ENCODE results near the gene MZB1. TPM values are rescaled to one million over a fixed set of nuclear protein-coding genes. Genes with fewer than 3 reads are reported as not detected.

MZB1 gene
- total and polyA plus RNA-seq, 2 of the 13 experiments (the other 11 are each of a cell fraction or from before 2014, with no cell fraction given): 0.31 to 0.40 TPM

GRCh38 chr5:139341689-139342422 is 47.9 kb downstream of the MZB1 start, which contains the start of gene PAIP2 (continued):
- no peak for TF ChIP-seq ZNF136 (CRISPR knock-in tag; IDR thresholded peaks at IDR 0.05; ENCODE audit: low read depth)
- TF ChIP-seq IRF2 (CRISPR knock-in tag; IDR thresholded peaks at IDR 0.05): peak; percentile 80
- TF ChIP-seq ZNF788 (CRISPR knock-in tag; IDR thresholded peaks at IDR 0.05; ENCODE audit: borderline replicate concordance): peak; percentile 39; the same call in 1 of the 2 replicates
- TF ChIP-seq ZNF354B (CRISPR knock-in tag; IDR thresholded peaks at IDR 0.05): no peak
- peak; percentile 79 for TF ChIP-seq TMF1 (CRISPR knock-in tag; IDR thresholded peaks at IDR 0.05; ENCODE audit: low read depth)
- TF ChIP-seq NCOA5 (CRISPR knock-in tag; IDR thresholded peaks at IDR 0.05): no peak
- TF ChIP-seq ZBTB43 (CRISPR knock-in tag; conservative IDR thresholded peaks at IDR 0.05): no peak; the same call in 1 of the 2 replicates
- peak; percentile 70; the same call in 1 of the 2 replicates for TF ChIP-seq AHDC1 (CRISPR knock-in tag; IDR thresholded peaks at IDR 0.05; ENCODE audit: borderline replicate concordance)
- TF ChIP-seq SIX4 (CRISPR knock-in tag; IDR thresholded peaks at IDR 0.05): no peak
- peak; percentile 95 for TF ChIP-seq MXD1 (CRISPR knock-in tag; IDR thresholded peaks at IDR 0.05)
- no peak for TF ChIP-seq MZF1 (CRISPR knock-in tag; IDR thresholded peaks at IDR 0.05; ENCODE audit: borderline replicate concordance)
- TF ChIP-seq IKZF5 (CRISPR knock-in tag; IDR thresholded peaks at IDR 0.05): peak; percentile 78; the same call in 1 of the 2 replicates
- TF ChIP-seq HMGA1 (CRISPR knock-in tag; conservative IDR thresholded peaks at IDR 0.05): no peak
- peak; percentile 62; the same call in 1 of the 2 replicates for TF ChIP-seq E2F1 (CRISPR knock-in tag; IDR thresholded peaks at IDR 0.05)
- TF ChIP-seq THAP8 (CRISPR knock-in tag; IDR thresholded peaks at IDR 0.05; ENCODE audit: borderline replicate concordance): peak; percentile 80; the same call in 1 of the 2 replicates
